HepG2 (cell line): ENCODE data around the gene APOA1. TPM values are rescaled to one million over a fixed set of nuclear protein-coding genes. Genes with fewer than 3 reads are reported as not detected.
A peak's percentile ranks its signal among the peaks of the same experiment; 100 is the strongest.

ENCODE experiments used
- ETS1 ChIP-seq: sonication (generic); formaldehyde crosslinking; IDR thresholded peaks from 2 replicates; pipeline ENCODE4 v1.4.0; 2020; ENCODE audit warnings: missing genetic modification reagents
- HNF1B ChIP-seq: sonication (generic); formaldehyde crosslinking; IDR thresholded peaks from 2 replicates; pipeline ENCODE4 v1.5.1; 2020; ENCODE audit warnings: mild to moderate bottlenecking, moderate library complexity, missing genetic modification reagents
- HNF4G ChIP-seq, 2 experiments: sonication (generic) in 1 of 2; formaldehyde crosslinking in 1 of 2; IDR thresholded peaks; 2 replicates each; pipeline versions ENCODE4 v1.4.0 to v1.6.1; 2011 to 2020; ENCODE audit warnings: borderline replicate concordance in 2 of 2, low read depth in 2 of 2, mild to moderate bottlenecking in 2 of 2, low read length in 1 of 2, missing genetic modification reagents in 1 of 2, moderate library complexity in 1 of 2
- LRRFIP1 ChIP-seq: sonication (generic); formaldehyde crosslinking; conservative IDR thresholded peaks from 2 replicates; pipeline ENCODE4 v1.4.0; 2020; ENCODE audit warnings: missing genetic modification reagents
- MAX ChIP-seq: IDR thresholded peaks from 2 replicates; pipeline ENCODE4 v1.6.1; 2012; ENCODE audit warnings: inconsistent platforms
- PAXIP1 ChIP-seq: sonication (generic); formaldehyde crosslinking; conservative IDR thresholded peaks from 2 replicates; pipeline ENCODE4 v1.4.0; 2020; ENCODE audit warnings: mild to moderate bottlenecking, missing genetic modification reagents, moderate library complexity
- SRSF4 ChIP-seq: fragments of 200-400 bp; formaldehyde crosslinking; IDR thresholded peaks from one replicate; pipeline ENCODE4 v1.6.1; 2018; ENCODE audit warnings: mild to moderate bottlenecking, low read depth, low read length, moderate library complexity; ENCODE audit not compliant: poor library complexity, severe bottlenecking
- TFE3 ChIP-seq: IDR thresholded peaks from 2 replicates; pipeline ENCODE4 v1.6.1; 2016
- ZNF382 ChIP-seq: sonication (generic); formaldehyde crosslinking; IDR thresholded peaks from 2 replicates; pipeline ENCODE4 v1.5.0; 2020; ENCODE audit warnings: missing genetic modification reagents, mild to moderate bottlenecking, borderline replicate concordance
- ZNF513 ChIP-seq: sonication (generic); formaldehyde crosslinking; conservative IDR thresholded peaks from 2 replicates; pipeline ENCODE4 v1.5.0; 2020; ENCODE audit warnings: missing genetic modification reagents
- ZNF670 ChIP-seq: sonication (generic); formaldehyde crosslinking; IDR thresholded peaks from 2 replicates; pipeline ENCODE4 v1.8.0; 2022; ENCODE audit warnings: mild to moderate bottlenecking, missing genetic modification reagents, borderline replicate concordance
- ZNF772 ChIP-seq: sonication (generic); formaldehyde crosslinking; IDR thresholded peaks from 2 replicates; pipeline ENCODE4 v1.5.0; 2020; ENCODE audit warnings: mild to moderate bottlenecking, missing genetic modification reagents
- ZSCAN25 ChIP-seq: sonication (generic); formaldehyde crosslinking; IDR thresholded peaks from 2 replicates; pipeline ENCODE4 v1.8.0; 2022; ENCODE audit warnings: mild to moderate bottlenecking, missing genetic modification reagents
- polyA plus RNA-seq, 8 experiments: library from polyadenylated mRNA; depleted of rRNA in 3 of 8; stranded (reverse) in 7 of 8; unstranded in 1 of 8; fragments of >200 nt; fragmentation: Illumina TruSeq in 4 of 8; extraction: Trizol in 4 of 8; gene quantifications; 2 replicates each; pipeline versions ENCODE4 v1.2.1 to v1.2.3, GENCODE V29; 2011 to 2016; ENCODE audit warnings: low read depth in 4 of 8, missing spikeins in 1 of 8, mixed read lengths in 1 of 8; ENCODE audit not compliant: insufficient read depth in 1 of 8
- total RNA-seq, 5 experiments: library from RNA; depleted of rRNA; stranded (reverse); fragments of >200 nt; fragmentation: Illumina TruSeq; extraction: Trizol; gene quantifications; 2 replicates each; pipeline ENCODE4 v1.2.3, GENCODE V29; 2016; ENCODE audit warnings: low read depth in 1 of 5

Gene APOA1
- total and polyA plus RNA-seq, 2 of the 13 experiments (the other 11 are each of a cell fraction or from before 2014, with no cell fraction given), result 1,973 to 5,485 TPM

GRCh38 chr11:116835791-116836631, 1.4 kb downstream of the APOA1 start (continued):
- TF ChIP-seq TFE3, result peak; percentile 41; the same call in 1 of the 2 replicates
- 0 out of 2 replicates have a peak, but pooled peaks have one; percentile 40 for TF ChIP-seq PAXIP1 (CRISPR knock-in tag)
- TF ChIP-seq ZNF772 (CRISPR knock-in tag), result peak; percentile 60; the same call in 1 of the 2 replicates
- TF ChIP-seq HNF4G (IDR thresholded peaks at IDR 0.05; ENCODE audit: borderline replicate concordance, low read depth, low read length), result 0 out of 2 replicates have a peak, but pooled peaks have one; percentile 2
- TF ChIP-seq HNF4G (CRISPR knock-in tag; IDR thresholded peaks at IDR 0.05; ENCODE audit: borderline replicate concordance, low read depth), result no peak
- TF ChIP-seq HNF1B (CRISPR knock-in tag), result 0 out of 2 replicates have a peak, but pooled peaks have one; percentile 71
- peak; percentile 73; the same call in 1 of the 2 replicates for TF ChIP-seq ETS1 (CRISPR knock-in tag)
- no peak for TF ChIP-seq ZNF382 (CRISPR knock-in tag)
- no peak for TF ChIP-seq SRSF4
- TF ChIP-seq MAX, result no peak
- peak; percentile 5 for TF ChIP-seq ZSCAN25
- TF ChIP-seq ZNF513 (CRISPR knock-in tag), result no peak
- TF ChIP-seq ZNF670 (CRISPR knock-in tag), result no peak; the same call in 1 of the 2 replicates
- TF ChIP-seq LRRFIP1 (CRISPR knock-in tag), result no peak
